HL-60 (cell line): Measurements from ENCODE around the gene ANO2.

ENCODE experiments used
- DNase-seq, 2 experiments: peaks; one replicate each; pipeline ENCODE4 v3.0.0-alpha.2; 2010 to 2020; ENCODE audit warnings: low read depth in 1 of 2, low spot score in 1 of 2
- H3K27ac ChIP-seq: fragments of 250-450 bp; sonication (Bioruptor Pico); replicated peaks from 2 replicates; pipeline ENCODE4 v1.5.1; 2020; ENCODE audit warnings: mild to moderate bottlenecking, moderate library complexity
- H3K27me3 ChIP-seq: fragments of 250-450 bp; sonication (Bioruptor Pico); 2 replicates; pipeline ENCODE4 v1.5.1; 2021; ENCODE audit warnings: mild to moderate bottlenecking, moderate library complexity; ENCODE audit not compliant: insufficient read depth, poor library complexity, severe bottlenecking
- H3K4me3 ChIP-seq: replicated peaks from 2 replicates; pipeline ENCODE4 v1.5.1; 2011; ENCODE audit warnings: mild to moderate bottlenecking, control low read depth, low read length; ENCODE audit not compliant: insufficient read depth
- GABPA ChIP-seq: IDR thresholded peaks from 2 replicates; pipeline ENCODE4 v1.6.1; 2012; ENCODE audit warnings: low read depth
- POLR2AphosphoS5 ChIP-seq: IDR thresholded peaks from 2 replicates; pipeline ENCODE4 v1.6.1; 2012; ENCODE audit warnings: low read depth
- SPI1 ChIP-seq: IDR thresholded peaks from 2 replicates; pipeline ENCODE4 v1.6.1; 2012; ENCODE audit warnings: low read depth, mild to moderate bottlenecking, borderline replicate concordance
- TF ChIP-seq, protein P1 (sequence below): IDR thresholded peaks from one replicate; pipeline ENCODE4 v1.5.1; 2011; ENCODE audit warnings: low read length, control low read depth, inconsistent platforms; ENCODE audit not compliant: insufficient read depth
- TF ChIP-seq, protein P2 (sequence below): IDR thresholded peaks from 2 replicates; pipeline ENCODE4 v1.6.1; 2012; ENCODE audit warnings: low read depth; ENCODE audit not compliant: insufficient replicate concordance

The ANO2 gene

DNA sequence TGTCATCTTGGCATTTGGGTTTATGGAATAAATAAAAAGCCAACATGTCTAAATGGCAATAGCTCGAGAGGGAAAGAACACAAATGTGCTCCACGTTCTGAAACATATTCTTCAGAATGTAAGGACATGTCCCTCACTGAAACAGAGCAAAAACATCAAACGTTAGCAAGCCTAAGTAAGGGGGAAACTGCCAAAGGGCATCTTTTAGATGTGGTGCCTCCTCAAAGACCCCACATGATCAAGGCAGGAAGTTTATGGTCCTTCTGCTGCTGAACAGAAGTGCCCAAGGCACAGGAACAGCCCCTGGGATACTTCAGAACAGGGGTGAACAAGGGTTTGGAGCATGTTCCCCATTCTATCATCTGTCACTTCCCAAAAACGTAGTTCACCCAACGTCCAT lies 227.0 kb downstream of the ANO2 start:
- TF ChIP-seq, protein P1, sequence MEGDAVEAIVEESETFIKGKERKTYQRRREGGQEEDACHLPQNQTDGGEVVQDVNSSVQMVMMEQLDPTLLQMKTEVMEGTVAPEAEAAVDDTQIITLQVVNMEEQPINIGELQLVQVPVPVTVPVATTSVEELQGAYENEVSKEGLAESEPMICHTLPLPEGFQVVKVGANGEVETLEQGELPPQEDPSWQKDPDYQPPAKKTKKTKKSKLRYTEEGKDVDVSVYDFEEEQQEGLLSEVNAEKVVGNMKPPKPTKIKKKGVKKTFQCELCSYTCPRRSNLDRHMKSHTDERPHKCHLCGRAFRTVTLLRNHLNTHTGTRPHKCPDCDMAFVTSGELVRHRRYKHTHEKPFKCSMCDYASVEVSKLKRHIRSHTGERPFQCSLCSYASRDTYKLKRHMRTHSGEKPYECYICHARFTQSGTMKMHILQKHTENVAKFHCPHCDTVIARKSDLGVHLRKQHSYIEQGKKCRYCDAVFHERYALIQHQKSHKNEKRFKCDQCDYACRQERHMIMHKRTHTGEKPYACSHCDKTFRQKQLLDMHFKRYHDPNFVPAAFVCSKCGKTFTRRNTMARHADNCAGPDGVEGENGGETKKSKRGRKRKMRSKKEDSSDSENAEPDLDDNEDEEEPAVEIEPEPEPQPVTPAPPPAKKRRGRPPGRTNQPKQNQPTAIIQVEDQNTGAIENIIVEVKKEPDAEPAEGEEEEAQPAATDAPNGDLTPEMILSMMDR, result no peak
- TF ChIP-seq, protein P2, sequence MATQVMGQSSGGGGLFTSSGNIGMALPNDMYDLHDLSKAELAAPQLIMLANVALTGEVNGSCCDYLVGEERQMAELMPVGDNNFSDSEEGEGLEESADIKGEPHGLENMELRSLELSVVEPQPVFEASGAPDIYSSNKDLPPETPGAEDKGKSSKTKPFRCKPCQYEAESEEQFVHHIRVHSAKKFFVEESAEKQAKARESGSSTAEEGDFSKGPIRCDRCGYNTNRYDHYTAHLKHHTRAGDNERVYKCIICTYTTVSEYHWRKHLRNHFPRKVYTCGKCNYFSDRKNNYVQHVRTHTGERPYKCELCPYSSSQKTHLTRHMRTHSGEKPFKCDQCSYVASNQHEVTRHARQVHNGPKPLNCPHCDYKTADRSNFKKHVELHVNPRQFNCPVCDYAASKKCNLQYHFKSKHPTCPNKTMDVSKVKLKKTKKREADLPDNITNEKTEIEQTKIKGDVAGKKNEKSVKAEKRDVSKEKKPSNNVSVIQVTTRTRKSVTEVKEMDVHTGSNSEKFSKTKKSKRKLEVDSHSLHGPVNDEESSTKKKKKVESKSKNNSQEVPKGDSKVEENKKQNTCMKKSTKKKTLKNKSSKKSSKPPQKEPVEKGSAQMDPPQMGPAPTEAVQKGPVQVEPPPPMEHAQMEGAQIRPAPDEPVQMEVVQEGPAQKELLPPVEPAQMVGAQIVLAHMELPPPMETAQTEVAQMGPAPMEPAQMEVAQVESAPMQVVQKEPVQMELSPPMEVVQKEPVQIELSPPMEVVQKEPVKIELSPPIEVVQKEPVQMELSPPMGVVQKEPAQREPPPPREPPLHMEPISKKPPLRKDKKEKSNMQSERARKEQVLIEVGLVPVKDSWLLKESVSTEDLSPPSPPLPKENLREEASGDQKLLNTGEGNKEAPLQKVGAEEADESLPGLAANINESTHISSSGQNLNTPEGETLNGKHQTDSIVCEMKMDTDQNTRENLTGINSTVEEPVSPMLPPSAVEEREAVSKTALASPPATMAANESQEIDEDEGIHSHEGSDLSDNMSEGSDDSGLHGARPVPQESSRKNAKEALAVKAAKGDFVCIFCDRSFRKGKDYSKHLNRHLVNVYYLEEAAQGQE, result no peak
- no peak for TF ChIP-seq POLR2AphosphoS5
- TF ChIP-seq GABPA, result no peak
- no peak for TF ChIP-seq SPI1
- no peak for DNase-seq
- H3K4me3 ChIP-seq, result no peak overlapping the region
- no peak overlapping the region for H3K27ac ChIP-seq
- H3K27me3 ChIP-seq, result peaks cover 14% of the 10 kb centered on the region

DNA sequence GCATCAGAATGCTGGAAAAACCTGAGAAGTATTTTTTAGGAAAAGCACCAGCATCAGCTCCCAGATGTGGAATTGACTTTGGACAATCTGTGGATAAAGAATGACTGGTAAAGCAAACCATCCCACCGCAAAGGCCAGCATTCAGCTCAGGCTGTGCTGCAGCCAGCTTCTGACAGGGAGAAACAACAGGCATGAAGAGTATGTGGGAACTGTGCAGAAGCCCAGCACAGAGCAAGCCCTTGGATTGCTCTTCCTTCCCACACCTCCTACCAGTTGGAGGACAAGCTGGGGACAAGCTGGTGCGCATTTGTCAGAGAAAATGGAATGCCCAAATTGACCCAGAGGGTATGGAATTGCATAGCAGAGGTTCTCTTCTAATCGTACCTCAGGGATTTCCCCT lies 228.1 kb downstream of the ANO2 start:
- no peak for DNase-seq
- TF ChIP-seq GABPA, result no peak
- peaks cover 10% of the 10 kb centered on the region for H3K27me3 ChIP-seq
- no peak overlapping the region for H3K4me3 ChIP-seq
- H3K27ac ChIP-seq, result no peak overlapping the region

DNA sequence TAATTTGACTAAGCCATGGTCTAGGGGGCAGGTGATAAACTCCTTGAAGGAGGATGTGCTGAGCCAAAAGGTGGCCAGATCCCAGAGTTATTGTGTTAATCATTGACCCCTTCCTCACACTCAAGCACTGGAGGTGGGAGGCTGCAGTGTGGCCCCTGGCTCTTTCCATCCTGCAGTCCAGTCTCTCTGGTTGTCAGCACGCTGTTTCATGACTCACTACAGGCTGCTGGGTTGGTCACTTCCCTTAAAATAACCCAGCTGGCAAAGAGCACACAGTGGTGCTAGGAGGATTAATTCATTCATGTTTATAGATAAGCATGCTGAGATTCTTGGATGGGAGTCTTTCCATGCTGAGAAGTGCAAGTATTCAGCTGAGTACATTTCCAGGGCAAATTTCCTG lies 228.9 kb downstream of the ANO2 start:
- no peak for DNase-seq
- TF ChIP-seq SPI1 (no peak), POLR2AphosphoS5 (no peak)
- TF ChIP-seq, protein P2, result no peak
- TF ChIP-seq, protein P1, result no peak
- H3K27me3 ChIP-seq, result peaks cover 5% of the 10 kb centered on the region
- H3K27ac ChIP-seq, result no peak overlapping the region
- no peak overlapping the region for H3K4me3 ChIP-seq

DNA sequence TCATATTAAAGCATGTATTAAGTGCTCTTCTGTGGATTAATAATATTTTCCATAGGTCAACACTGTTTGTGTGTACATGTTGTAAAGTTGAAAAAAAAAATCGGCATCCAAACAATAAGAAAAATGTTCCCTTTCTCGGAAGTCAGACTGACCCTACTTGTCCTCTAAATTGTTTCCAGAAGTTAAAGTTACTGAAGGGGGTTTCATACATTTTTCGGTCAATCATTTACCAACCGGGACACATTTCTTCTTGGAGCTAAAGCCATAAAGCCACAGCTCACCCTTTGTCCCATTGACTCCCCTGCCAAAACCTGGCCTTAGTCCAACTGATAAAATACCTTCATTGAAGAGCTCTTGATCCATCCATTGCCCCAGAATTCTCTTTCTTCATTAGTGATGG lies 230.0 kb downstream of the ANO2 start:
- TF ChIP-seq SPI1, result no peak
- no peak for TF ChIP-seq GABPA
- TF ChIP-seq POLR2AphosphoS5, result no peak
- TF ChIP-seq, protein P1, result no peak
- TF ChIP-seq, protein P2, result no peak
- peaks cover 2% of the 10 kb centered on the region for H3K27me3 ChIP-seq

More for the DNA sequence above, 230.0 kb downstream of the ANO2 start:
- Histone ChIP-seq H3K27ac (no peak overlapping the region), H3K4me3 (no peak overlapping the region)
- DNase-seq, result no peak
